BJ (cell line): Measurements from ENCODE around the gene UFL1. TPM values are rescaled to one million over a fixed set of nuclear protein-coding genes. Genes with fewer than 3 reads are reported as not detected.

Experiments used
- CTCF ChIA-PET: fragments of 350-600 bp; formaldehyde crosslinking; extraction: SDS; loops from one replicate; lab custom pipeline; 2021; ENCODE audit warnings: antibody characterized with exemption, inconsistent platforms; lab: Yijun Ruan, JAX
- POLR2A ChIA-PET: fragments of 300-600 bp; sonication (Branson Sonifier 250); formaldehyde crosslinking; extraction: SDS; loops from one replicate; lab custom pipeline; 2021; ENCODE audit warnings: antibody characterized with exemption; lab: Charles Lee
- DNase-seq: peaks from one replicate; pipeline ENCODE4 v3.0.0-alpha.2; 2011; ENCODE audit warnings: low read depth
- H3K27me3 ChIP-seq: 2 replicates; pipeline ENCODE4 v1.6.0; 2011; ENCODE audit warnings: low read length; ENCODE audit not compliant: control insufficient read depth, insufficient read depth
- H3K36me3 ChIP-seq: 2 replicates; pipeline ENCODE4 v1.5.1; 2011; ENCODE audit warnings: low read length; ENCODE audit not compliant: control insufficient read depth, insufficient read depth
- H3K4me3 ChIP-seq: 2 replicates; pipeline ENCODE4 v1.5.1; 2011; ENCODE audit warnings: low read depth, mild to moderate bottlenecking, control low read depth, low read length
- CTCF ChIP-seq: IDR thresholded peaks from 2 replicates; pipeline ENCODE4 v1.5.1; 2011; ENCODE audit warnings: low read depth, mild to moderate bottlenecking, control low read depth, inconsistent platforms, low read length, moderate library complexity; ENCODE audit not compliant: insufficient read depth
- polyA plus RNA-seq: library from polyadenylated mRNA; depleted of rRNA; stranded (reverse); fragments of >200 nt; gene quantifications from 2 replicates; pipeline ENCODE4 v1.2.3, GENCODE V29; 2011

The UFL1 gene
- polyA plus RNA-seq, 1 experiment, result 4.5 TPM

- DNase-seq, result no peak
- ChIA-PET POLR2A (no interaction called here), CTCF (no interaction called here)
- Histone ChIP-seq H3K36me3 (no peaks in the 10 kb centered on the region), H3K27me3 (no peaks in the 10 kb centered on the region), H3K4me3 (no peak overlapping the region)
- TF ChIP-seq CTCF, result no peak
Measured at GRCh38 chr6:96571551-96571950, 49.9 kb downstream of the UFL1 start.

GRCh38 chr6:96575359-96575758, 53.8 kb downstream of the UFL1 start:
- H3K27me3 ChIP-seq, result no peaks in the 10 kb centered on the region
- H3K4me3 ChIP-seq, result no peak overlapping the region
- POLR2A ChIA-PET, result no interaction called here
- no peak for DNase-seq
- CTCF ChIA-PET, result no interaction called here
- no peaks in the 10 kb centered on the region for H3K36me3 ChIP-seq
- no peak for TF ChIP-seq CTCF

- Histone ChIP-seq H3K27me3 (no peaks in the 10 kb centered on the region), H3K4me3 (no peak overlapping the region), H3K36me3 (no peaks in the 10 kb centered on the region)
- CTCF ChIA-PET, result no interaction called here
- POLR2A ChIA-PET, result no interaction called here
- TF ChIP-seq CTCF, result no peak
- DNase-seq, result no peak
Measured at GRCh38 chr6:96576221-96576620, 54.6 kb downstream of the UFL1 start.

GRCh38 chr6:96582021-96582420, 60.4 kb downstream of the UFL1 start:
- ChIA-PET POLR2A (no interaction called here), CTCF (no interaction called here)
- Histone ChIP-seq H3K4me3 (no peak overlapping the region), H3K27me3 (no peaks in the 10 kb centered on the region), H3K36me3 (no peaks in the 10 kb centered on the region)
- DNase-seq, result no peak
- no peak for TF ChIP-seq CTCF

GRCh38 chr6:96582436-96582835, 60.8 kb downstream of the UFL1 start:
- Histone ChIP-seq H3K27me3 (no peaks in the 10 kb centered on the region), H3K36me3 (no peaks in the 10 kb centered on the region), H3K4me3 (no peak overlapping the region)
- DNase-seq, result no peak
- no peak for TF ChIP-seq CTCF
- ChIA-PET POLR2A (no interaction called here), CTCF (no interaction called here)
